ENCODE results near the gene CLSTN3.

DNA sequence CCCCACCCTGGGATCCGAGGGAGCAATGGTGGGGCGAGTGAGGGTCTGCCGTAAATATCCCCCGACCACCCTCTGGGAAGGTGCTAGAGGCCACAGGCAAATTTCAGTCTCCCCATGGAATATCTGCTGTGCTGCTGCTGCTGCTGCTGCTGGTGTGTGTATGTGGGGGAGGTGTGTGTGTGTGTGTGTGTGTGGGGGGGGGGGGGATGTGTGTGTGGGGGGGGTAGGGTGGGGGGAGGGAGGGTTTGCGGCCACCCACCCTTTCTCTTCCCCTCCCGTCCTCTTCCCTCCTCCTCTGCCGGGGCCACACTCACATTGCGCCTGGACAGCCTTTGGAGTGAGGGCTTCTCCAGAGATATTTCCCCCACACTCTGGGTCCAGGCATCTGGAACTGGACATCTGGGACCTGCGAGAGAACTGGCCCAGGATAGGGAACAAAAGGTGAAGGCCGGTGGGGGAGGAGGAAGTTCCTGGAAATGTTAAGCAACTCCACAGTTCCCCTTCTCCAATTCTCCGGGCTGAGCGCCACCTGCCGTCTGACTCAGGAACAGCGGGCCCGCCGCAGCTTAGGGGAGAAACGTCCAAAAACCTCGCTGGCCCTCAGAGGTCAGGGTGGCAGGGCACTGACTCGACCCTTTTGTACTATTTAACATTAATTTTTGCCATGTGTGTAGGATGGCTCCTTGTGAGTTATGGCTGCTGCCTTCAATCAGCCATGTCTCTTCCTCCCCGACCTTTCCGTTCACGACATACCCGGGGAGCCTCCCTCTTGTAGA, 21.2 kb upstream of the CLSTN3 start, which contains the start of gene C1RL:
- TF ChIP-seq, protein P1, sequence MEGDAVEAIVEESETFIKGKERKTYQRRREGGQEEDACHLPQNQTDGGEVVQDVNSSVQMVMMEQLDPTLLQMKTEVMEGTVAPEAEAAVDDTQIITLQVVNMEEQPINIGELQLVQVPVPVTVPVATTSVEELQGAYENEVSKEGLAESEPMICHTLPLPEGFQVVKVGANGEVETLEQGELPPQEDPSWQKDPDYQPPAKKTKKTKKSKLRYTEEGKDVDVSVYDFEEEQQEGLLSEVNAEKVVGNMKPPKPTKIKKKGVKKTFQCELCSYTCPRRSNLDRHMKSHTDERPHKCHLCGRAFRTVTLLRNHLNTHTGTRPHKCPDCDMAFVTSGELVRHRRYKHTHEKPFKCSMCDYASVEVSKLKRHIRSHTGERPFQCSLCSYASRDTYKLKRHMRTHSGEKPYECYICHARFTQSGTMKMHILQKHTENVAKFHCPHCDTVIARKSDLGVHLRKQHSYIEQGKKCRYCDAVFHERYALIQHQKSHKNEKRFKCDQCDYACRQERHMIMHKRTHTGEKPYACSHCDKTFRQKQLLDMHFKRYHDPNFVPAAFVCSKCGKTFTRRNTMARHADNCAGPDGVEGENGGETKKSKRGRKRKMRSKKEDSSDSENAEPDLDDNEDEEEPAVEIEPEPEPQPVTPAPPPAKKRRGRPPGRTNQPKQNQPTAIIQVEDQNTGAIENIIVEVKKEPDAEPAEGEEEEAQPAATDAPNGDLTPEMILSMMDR (IDR thresholded peaks at IDR 0.05), result peak; percentile 92
- no peak for TF ChIP-seq EZH2 (IDR thresholded peaks at IDR 0.05; ENCODE audit: borderline replicate concordance, insufficient read depth, low read depth, low read length, poor library complexity, severe bottlenecking)
